ENCODE results near the gene TNFAIP8L3.

TNFAIP8L3 gene

GRCh38 chr15:51133140-51133765 is 38.5 kb upstream of the TNFAIP8L3 start:
- H2AFZ ChIP-seq (ENCODE audit: low read depth, low read length, severe bottlenecking): no peak overlapping the region
- no peaks in the 10 kb centered on the region for H4K20me1 ChIP-seq (ENCODE audit: low read depth, low read length)
- no peak overlapping the region for H3K27ac ChIP-seq (ENCODE audit: low read depth, low read length)
- H3K79me2 ChIP-seq (ENCODE audit: insufficient read depth, low read length): no peaks in the 10 kb centered on the region
- TF ChIP-seq CTCF (IDR thresholded peaks at IDR 0.05; ENCODE audit: insufficient read depth, low read length, poor library complexity, severe bottlenecking) (no peak), EZH2phosphoT487 (conservative IDR thresholded peaks at IDR 0.05; ENCODE audit: low read length) (no peak)
- no peaks in the 10 kb centered on the region for H3K27me3 ChIP-seq (ENCODE audit: low read length)
- H3K9me2 ChIP-seq (replicated peaks; ENCODE audit: insufficient read depth, low read length): no peaks in the 10 kb centered on the region
- no peak overlapping the region for H3K4me3 ChIP-seq (ENCODE audit: insufficient read depth, low read length, poor library complexity, severe bottlenecking)
- H3K9me3 ChIP-seq (ENCODE audit: insufficient read depth, low read length): no peaks in the 10 kb centered on the region
- H3K36me3 ChIP-seq (ENCODE audit: low read length): no peaks in the 10 kb centered on the region
- H3F3A ChIP-seq (ENCODE audit: insufficient read depth): no peaks in the 10 kb centered on the region
- H3K9ac ChIP-seq (ENCODE audit: low read length): no peak overlapping the region
- H3K4me2 ChIP-seq (ENCODE audit: low read depth, low read length, poor library complexity, severe bottlenecking): no peak overlapping the region

GRCh38 chr15:51132384-51133139 is 37.9 kb upstream of the TNFAIP8L3 start:
- TF ChIP-seq CTCF (IDR thresholded peaks at IDR 0.05; ENCODE audit: insufficient read depth, low read length, poor library complexity, severe bottlenecking) (peak; percentile 64), EZH2phosphoT487 (conservative IDR thresholded peaks at IDR 0.05; ENCODE audit: low read length) (no peak)
- Histone ChIP-seq H3K27me3 (ENCODE audit: low read length) (no peaks in the 10 kb centered on the region), H3K4me2 (ENCODE audit: low read depth, low read length, poor library complexity, severe bottlenecking) (no peak overlapping the region), H4K20me1 (ENCODE audit: low read depth, low read length) (no peaks in the 10 kb centered on the region), H3K9me2 (replicated peaks; ENCODE audit: insufficient read depth, low read length) (no peaks in the 10 kb centered on the region), H2AFZ (ENCODE audit: low read depth, low read length, severe bottlenecking) (no peak overlapping the region), H3F3A (ENCODE audit: insufficient read depth) (no peaks in the 10 kb centered on the region), H3K27ac (ENCODE audit: low read depth, low read length) (no peak overlapping the region), H3K4me3 (ENCODE audit: insufficient read depth, low read length, poor library complexity, severe bottlenecking) (no peak overlapping the region), H3K9ac (ENCODE audit: low read length) (no peak overlapping the region), H3K79me2 (ENCODE audit: insufficient read depth, low read length) (no peaks in the 10 kb centered on the region), H3K36me3 (ENCODE audit: low read length) (no peaks in the 10 kb centered on the region), H3K9me3 (ENCODE audit: insufficient read depth, low read length) (no peaks in the 10 kb centered on the region)

GRCh38 chr15:51131596-51132290 is 37.0 kb upstream of the TNFAIP8L3 start:
- no peak overlapping the region for H3K4me3 ChIP-seq (ENCODE audit: insufficient read depth, low read length, poor library complexity, severe bottlenecking)
- no peak for TF ChIP-seq EZH2phosphoT487 (conservative IDR thresholded peaks at IDR 0.05; ENCODE audit: low read length)
- no peak for TF ChIP-seq CTCF (IDR thresholded peaks at IDR 0.05; ENCODE audit: insufficient read depth, low read length, poor library complexity, severe bottlenecking)
- H3K27ac ChIP-seq (ENCODE audit: low read depth, low read length): no peak overlapping the region
- no peak overlapping the region for H3K4me2 ChIP-seq (ENCODE audit: low read depth, low read length, poor library complexity, severe bottlenecking)
- no peaks in the 10 kb centered on the region for H4K20me1 ChIP-seq (ENCODE audit: low read depth, low read length)
- no peaks in the 10 kb centered on the region for H3K9me3 ChIP-seq (ENCODE audit: insufficient read depth, low read length)
- H3K36me3 ChIP-seq (ENCODE audit: low read length): no peaks in the 10 kb centered on the region
- H3K9ac ChIP-seq (ENCODE audit: low read length): no peak overlapping the region
- H3F3A ChIP-seq (ENCODE audit: insufficient read depth): no peaks in the 10 kb centered on the region
- H2AFZ ChIP-seq (ENCODE audit: low read depth, low read length, severe bottlenecking): no peak overlapping the region
- no peaks in the 10 kb centered on the region for H3K9me2 ChIP-seq (replicated peaks; ENCODE audit: insufficient read depth, low read length)
- H3K79me2 ChIP-seq (ENCODE audit: insufficient read depth, low read length): no peaks in the 10 kb centered on the region
- H3K27me3 ChIP-seq (ENCODE audit: low read length): no peaks in the 10 kb centered on the region

All from SU-DHL-6 (cell line).